ENCODE measurements around the gene ZBTB21. TPM values are rescaled to one million over a fixed set of nuclear protein-coding genes. Genes with fewer than 3 reads are reported as not detected.

Gene ZBTB21
- total and polyA plus RNA-seq, 2 experiments from 2014 or later: 10.0 to 11.0 TPM

GRCh38 chr21:42058631-42059111 lies 48.5 kb upstream of the ZBTB21 start (continued):
- no peak for TF ChIP-seq ZNF462 (CRISPR knock-in tag; IDR thresholded peaks at IDR 0.05)
- no peak for TF ChIP-seq ETS1 (IDR thresholded peaks at IDR 0.05)
- TF ChIP-seq EZH2phosphoT487 (IDR thresholded peaks at IDR 0.05; ENCODE audit: unreplicated experiment): no peak
- no peak for TF ChIP-seq ZNF331 (CRISPR knock-in tag; IDR thresholded peaks at IDR 0.05; ENCODE audit: low read depth)
- no peak for TF ChIP-seq ZNF114 (CRISPR knock-in tag; IDR thresholded peaks at IDR 0.05)
- TF ChIP-seq POLR2AphosphoS5 (IDR thresholded peaks at IDR 0.05; ENCODE audit: low read depth): no peak
- TF ChIP-seq, protein P1, sequence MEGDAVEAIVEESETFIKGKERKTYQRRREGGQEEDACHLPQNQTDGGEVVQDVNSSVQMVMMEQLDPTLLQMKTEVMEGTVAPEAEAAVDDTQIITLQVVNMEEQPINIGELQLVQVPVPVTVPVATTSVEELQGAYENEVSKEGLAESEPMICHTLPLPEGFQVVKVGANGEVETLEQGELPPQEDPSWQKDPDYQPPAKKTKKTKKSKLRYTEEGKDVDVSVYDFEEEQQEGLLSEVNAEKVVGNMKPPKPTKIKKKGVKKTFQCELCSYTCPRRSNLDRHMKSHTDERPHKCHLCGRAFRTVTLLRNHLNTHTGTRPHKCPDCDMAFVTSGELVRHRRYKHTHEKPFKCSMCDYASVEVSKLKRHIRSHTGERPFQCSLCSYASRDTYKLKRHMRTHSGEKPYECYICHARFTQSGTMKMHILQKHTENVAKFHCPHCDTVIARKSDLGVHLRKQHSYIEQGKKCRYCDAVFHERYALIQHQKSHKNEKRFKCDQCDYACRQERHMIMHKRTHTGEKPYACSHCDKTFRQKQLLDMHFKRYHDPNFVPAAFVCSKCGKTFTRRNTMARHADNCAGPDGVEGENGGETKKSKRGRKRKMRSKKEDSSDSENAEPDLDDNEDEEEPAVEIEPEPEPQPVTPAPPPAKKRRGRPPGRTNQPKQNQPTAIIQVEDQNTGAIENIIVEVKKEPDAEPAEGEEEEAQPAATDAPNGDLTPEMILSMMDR (conservative IDR thresholded peaks at IDR 0.05; ENCODE audit: low read depth in 2 of 2): no peak
- TF ChIP-seq STAT1 (IDR thresholded peaks at IDR 0.05; ENCODE audit: unreplicated experiment): no peak
